ENCODE results near the gene KERA.

Gene KERA

DNA sequence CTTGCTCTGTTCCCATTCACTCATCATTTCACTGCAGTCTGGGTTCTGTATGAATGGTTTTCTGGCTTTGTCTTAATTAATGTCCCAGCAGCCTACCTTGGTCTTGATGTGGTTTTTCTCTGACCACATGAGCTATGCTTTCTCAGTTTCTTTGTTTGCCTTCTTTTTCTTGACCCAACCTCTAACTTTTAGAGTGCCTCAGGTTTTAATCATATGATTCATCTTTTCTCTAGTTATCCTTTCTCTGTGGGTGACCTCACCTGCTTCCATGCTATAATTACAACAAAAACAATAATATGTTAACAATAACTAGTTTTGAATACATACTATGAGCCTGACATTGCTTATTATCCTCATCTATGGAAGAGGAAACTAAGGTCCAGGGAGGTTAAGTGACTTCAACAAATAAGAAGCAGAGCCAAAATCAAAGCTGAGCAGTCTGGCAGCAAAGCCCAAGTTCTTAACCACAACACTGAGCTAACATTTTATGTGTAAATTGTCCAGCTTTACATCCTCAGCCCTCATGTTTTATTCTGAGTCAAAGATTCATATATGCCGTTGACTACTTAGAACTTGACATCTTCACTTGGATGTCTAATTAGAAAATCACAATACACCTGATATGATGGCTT, 48.4 kb downstream of the KERA start:
- DNase-seq (ENCODE audit: low spot score), result no peak

- DNase-seq (ENCODE audit: low spot score), result no peak
Measured at GRCh38 chr12:91007531-91008290, 50.1 kb downstream of the KERA start.

- DNase-seq (ENCODE audit: low spot score), result no peak
Measured at GRCh38 chr12:91004872-91005271, 53.0 kb downstream of the KERA start, which contains the start of gene EPYC. Gene EPYC, minus strand, starts transcription at chr12:91004972. Its CDS starts 2,407 bp downstream, at chr12:91002565.

DNA sequence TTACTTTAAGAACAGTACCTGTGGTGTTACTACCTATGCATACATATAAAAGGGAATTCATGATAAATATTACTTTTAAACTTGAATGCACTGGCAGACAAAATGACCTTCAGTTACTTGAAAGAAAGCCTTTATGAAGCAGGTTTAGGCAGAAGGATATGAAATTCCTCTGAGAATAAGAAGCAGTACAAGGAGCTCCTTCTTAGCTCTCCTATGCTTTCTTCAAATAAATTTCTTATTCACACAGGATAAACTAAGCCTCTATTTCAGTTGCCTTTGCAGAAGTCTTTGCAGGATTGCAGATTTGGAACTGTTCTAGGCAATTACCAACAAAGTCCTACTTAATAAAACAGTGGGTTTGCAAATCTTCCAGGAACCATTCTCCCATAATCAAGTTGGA, 54.1 kb downstream of the KERA start:
- DNase-seq (ENCODE audit: low spot score), result no peak

GRCh38 chr12:91001306-91001705, 56.5 kb downstream of the KERA start:
- no peak for DNase-seq (ENCODE audit: low spot score)

All from Ammon's horn (tissue), 1 donor.